IMR-90 (cell line): ENCODE measurements around the gene WASL. TPM values are rescaled to one million over a fixed set of nuclear protein-coding genes. Genes with fewer than 3 reads are reported as not detected.

ENCODE experiments used
- ATAC-seq: fragments of 200-7000 bp; cut with Tn5 transposase; 2 replicates; pipeline ENCODE4 v1.9.1; 2020; ENCODE audit warnings: low read depth, mild to moderate bottlenecking, moderate library complexity
- BruUV-seq: library from RNA; stranded (reverse); fragments of 400-500 nt; replicated peaks from 2 replicates; lab custom pipeline; 2021; lab: Mats Ljungman, UMichigan
- CTCF ChIA-PET: fragments of 300-600 bp; formaldehyde crosslinking; extraction: SDS; loops from one replicate; lab custom pipeline; 2021; ENCODE audit warnings: antibody characterized with exemption; lab: Yijun Ruan, JAX
- POLR2A ChIA-PET: fragments of 300-600 bp; sonication (Branson Sonifier 250); formaldehyde crosslinking; loops from one replicate; lab custom pipeline; 2022; ENCODE audit warnings: antibody characterized with exemption; ENCODE audit not compliant: unreplicated experiment; lab: Charles Lee
- DNase-seq: peaks from one replicate; pipeline ENCODE4 v3.0.0; 2013
- H2AFZ ChIP-seq: replicated peaks from 2 replicates; pipeline ENCODE3; 2013; ENCODE audit warnings: low read length, mild to moderate bottlenecking; ENCODE audit not compliant: poor library complexity
- H2AK5ac ChIP-seq: 2 replicates; pipeline ENCODE4 v1.6.1; 2013; ENCODE audit warnings: low read depth, low read length, inconsistent platforms
- H2AK9ac ChIP-seq: replicated peaks from 2 replicates; pipeline ENCODE3; 2013; ENCODE audit warnings: mild to moderate bottlenecking, low read depth, low read length, moderate library complexity; ENCODE audit not compliant: poor library complexity
- H2BK120ac ChIP-seq: 2 replicates; pipeline ENCODE4 v1.6.1; 2013; ENCODE audit warnings: low read depth, low read length, inconsistent platforms
- H2BK15ac ChIP-seq: 3 replicates; pipeline ENCODE4 v1.6.1; 2013; ENCODE audit warnings: low read depth, low read length, inconsistent platforms
- H2BK20ac ChIP-seq: 2 replicates; pipeline ENCODE4 v1.6.1; 2013; ENCODE audit warnings: low read depth, mild to moderate bottlenecking, inconsistent platforms, low read length, moderate library complexity
- H2BK5ac ChIP-seq: 2 replicates; pipeline ENCODE4 v1.6.1; 2013; ENCODE audit warnings: mild to moderate bottlenecking, low read depth, low read length, inconsistent platforms; ENCODE audit not compliant: poor library complexity, severe bottlenecking
- H3K14ac ChIP-seq: replicated peaks from 2 replicates; pipeline ENCODE4 v1.6.1; 2013; ENCODE audit warnings: low read depth, low read length, inconsistent platforms
- H3K18ac ChIP-seq: 2 replicates; pipeline ENCODE4 v1.6.1; 2013; ENCODE audit warnings: low read depth, low read length, control low read depth
- H3K23ac ChIP-seq: 2 replicates; pipeline ENCODE4 v1.6.1; 2013; ENCODE audit warnings: low read depth, low read length, inconsistent platforms
- H3K27ac ChIP-seq: 2 replicates; pipeline ENCODE4 v1.5.1; 2013; ENCODE audit warnings: mild to moderate bottlenecking, control low read depth, low read length; ENCODE audit not compliant: insufficient read depth
- H3K27me3 ChIP-seq: 2 replicates; pipeline ENCODE4 v1.6.1; 2013; ENCODE audit warnings: low read length; ENCODE audit not compliant: control insufficient read depth, insufficient read depth
- H3K36me3 ChIP-seq: 2 replicates; pipeline ENCODE4 v1.6.1; 2013; ENCODE audit warnings: low read length, mixed read lengths; ENCODE audit not compliant: control insufficient read depth, insufficient read depth
- H3K4ac ChIP-seq: 2 replicates; pipeline ENCODE4 v1.6.1; 2013; ENCODE audit warnings: low read depth, low read length, inconsistent platforms
- H3K4me1 ChIP-seq: 2 replicates; pipeline ENCODE4 v1.6.1; 2013; ENCODE audit warnings: low read length, mixed read lengths; ENCODE audit not compliant: control insufficient read depth, insufficient read depth
- H3K4me2 ChIP-seq: 2 replicates; pipeline ENCODE4 v1.6.1; 2013; ENCODE audit warnings: low read depth, mild to moderate bottlenecking, control low read depth, low read length, moderate library complexity
- H3K4me3 ChIP-seq: 2 replicates; pipeline ENCODE4 v1.5.1; 2013; ENCODE audit warnings: low read depth, mild to moderate bottlenecking, control low read depth, low read length, moderate library complexity; ENCODE audit not compliant: insufficient read depth
- H3K56ac ChIP-seq: 2 replicates; pipeline ENCODE4 v1.6.1; 2013; ENCODE audit warnings: low read length, inconsistent platforms; ENCODE audit not compliant: insufficient read depth; ENCODE audit errors: extremely low read depth
- H3K79me1 ChIP-seq, 2 experiments: 2 replicates each; pipeline ENCODE4 v1.6.1; 2013; ENCODE audit warnings: low read length in 2 of 2, inconsistent platforms in 1 of 2, low read depth in 1 of 2
- H3K9ac ChIP-seq: 2 replicates; pipeline ENCODE4 v1.6.1; 2013; ENCODE audit warnings: low read depth, low read length, control low read depth
- H3K9me1 ChIP-seq: 2 replicates; pipeline ENCODE4 v1.6.1; 2013; ENCODE audit warnings: low read length, inconsistent platforms; ENCODE audit not compliant: insufficient read depth
- H3K9me3 ChIP-seq: 2 replicates; pipeline ENCODE4 v1.6.1; 2013; ENCODE audit warnings: low read length; ENCODE audit not compliant: control insufficient read depth, insufficient read depth
- H4K20me1 ChIP-seq: 2 replicates; pipeline ENCODE4 v1.6.1; 2013; ENCODE audit warnings: low read length, inconsistent platforms; ENCODE audit not compliant: insufficient read depth
- H4K5ac ChIP-seq: 2 replicates; pipeline ENCODE4 v1.6.1; 2013; ENCODE audit warnings: mild to moderate bottlenecking, low read depth, low read length, control low read depth
- H4K8ac ChIP-seq, 2 experiments: 2 replicates each; pipeline ENCODE4 v1.6.1; 2013; ENCODE audit warnings: low read depth in 2 of 2, low read length in 2 of 2, control low read depth in 1 of 2, inconsistent platforms in 1 of 2
- H4K91ac ChIP-seq: 2 replicates; pipeline ENCODE4 v1.6.1; 2013; ENCODE audit warnings: low read depth, low read length, inconsistent platforms; ENCODE audit not compliant: insufficient read depth
- CHD1 ChIP-seq: IDR thresholded peaks from 2 replicates; pipeline ENCODE4 v1.6.1; 2012; ENCODE audit warnings: low read depth, low read length, improper control_type of control experiment
- CTCF ChIP-seq: conservative IDR thresholded peaks from 2 replicates; pipeline ENCODE4 v1.5.1; 2012; ENCODE audit warnings: mild to moderate bottlenecking, low read depth, low read length, improper control_type of control experiment
- FOS ChIP-seq: fragments of 150-350 bp; IDR thresholded peaks from 2 replicates; pipeline ENCODE4 v1.6.1; 2016; ENCODE audit warnings: low read depth, low read length
- NFE2L2 ChIP-seq: fragments of 150-350 bp; IDR thresholded peaks from 2 replicates; pipeline ENCODE4 v1.6.1; 2016; ENCODE audit warnings: low read depth, mild to moderate bottlenecking, low read length
- RAD21 ChIP-seq: IDR thresholded peaks from 2 replicates; pipeline ENCODE4 v1.6.1; 2012; ENCODE audit warnings: low read length, improper control_type of control experiment
- WGBS, 2 experiments: methylation state at CpG; one replicate each; pipeline versions ENCODE4 v1.1.5 to v1.1.7; 2013; ENCODE audit warnings: missing lambda C conversion rate in 2 of 2; ENCODE audit not compliant: insufficient read length in 1 of 2; ENCODE audit errors: extremely low coverage in 2 of 2; 5-methylcytosine and 5-hydroxymethylcytosine counted together
- dilution Hi-C: fragments of 300-500 bp; cut with HindIII; formaldehyde crosslinking; loops from one replicate; pipeline ENCODE4 v1.14.3; 2018; ENCODE audit warnings: low sequenced_read_pairs; ENCODE audit not compliant: unreplicated experiment
- in situ Hi-C: fragments of 300-500 bp; cut with MboI; formaldehyde crosslinking; loops from 3 replicates; pipeline ENCODE4 v1.14.3; 2019; ENCODE audit warnings: low sequenced_read_pairs, inconsistent platforms, mixed read lengths
- intact Hi-C: fragments of 100-400 bp; cut with micrococcal nuclease; formaldehyde crosslinking; loops from 2 replicates; pipeline ENCODE4 v1.10.0; 2022
- polyA plus RNA-seq, 3 experiments: library from polyadenylated mRNA; depleted of rRNA; stranded (reverse); fragments of >200 nt; gene quantifications; 2 replicates each; pipeline ENCODE4 v1.2.3, GENCODE V29; 2012; ENCODE audit warnings: low replicate concordance in 1 of 3
- total RNA-seq: library from RNA; depleted of rRNA; stranded (reverse); fragments of >200 nt; gene quantifications from 2 replicates; pipeline ENCODE4 v1.2.3, GENCODE V29; 2012
- TF ChIP-seq, protein P1 (sequence below): fragments of 150-350 bp; IDR thresholded peaks from 2 replicates; pipeline ENCODE4 v1.6.1; 2017; ENCODE audit warnings: mild to moderate bottlenecking, antibody characterized with exemption, low read length, low read depth

The WASL gene
- total and polyA plus RNA-seq, 2 of the 4 experiments (the other 2 are of a cell fraction), result 2.3 to 7.9 TPM

GRCh38 chr7:123637203-123637602 is 111.6 kb downstream of the WASL start:
- no peak overlapping the region for H2BK20ac ChIP-seq
- intact Hi-C loops, result loop anchor here (5.0 to 10.0 kb wide), 5 partner anchors 45 to 1220 kb away; no protein-coding TSS in a partner anchor
- TF ChIP-seq NFE2L2 (no peak), FOS (no peak), CTCF (no peak), RAD21 (no peak), CHD1 (no peak)
- TF ChIP-seq, protein P1, sequence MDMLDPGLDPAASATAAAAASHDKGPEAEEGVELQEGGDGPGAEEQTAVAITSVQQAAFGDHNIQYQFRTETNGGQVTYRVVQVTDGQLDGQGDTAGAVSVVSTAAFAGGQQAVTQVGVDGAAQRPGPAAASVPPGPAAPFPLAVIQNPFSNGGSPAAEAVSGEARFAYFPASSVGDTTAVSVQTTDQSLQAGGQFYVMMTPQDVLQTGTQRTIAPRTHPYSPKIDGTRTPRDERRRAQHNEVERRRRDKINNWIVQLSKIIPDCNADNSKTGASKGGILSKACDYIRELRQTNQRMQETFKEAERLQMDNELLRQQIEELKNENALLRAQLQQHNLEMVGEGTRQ, result no peak
- H3K79me1 ChIP-seq, result no peaks in the 10 kb centered on the region
- POLR2A ChIA-PET, result interaction anchor here (0.5 kb wide), 1 partner anchor 183 kb away, joined by 9 read pairs; no protein-coding TSS in a partner anchor
- no peak overlapping the region for H3K4me2 ChIP-seq
- H4K5ac ChIP-seq, result no peak overlapping the region
- no peak overlapping the region for H3K14ac ChIP-seq
- H2BK120ac ChIP-seq, result no peak overlapping the region
- no TSS peak for BruUV-seq
- H2AK5ac ChIP-seq, result no peak overlapping the region
- no peak overlapping the region for H2BK15ac ChIP-seq
- no peak overlapping the region for H3K27ac ChIP-seq
- no peaks in the 10 kb centered on the region for H3K27me3 ChIP-seq
- peaks cover 3% of the 10 kb centered on the region; the same call in 1 of the 2 replicates for H3K9me1 ChIP-seq
- H2AFZ ChIP-seq, result no peak overlapping the region
- H3K18ac ChIP-seq, result no peak overlapping the region
- no peaks in the 10 kb centered on the region for H3K4me1 ChIP-seq
- CTCF ChIA-PET, result interaction anchor here (0.9 to 2.6 kb wide), 5 partner anchors 15 to 238 kb away, joined by 3 to 17 read pairs (median 3); no protein-coding TSS in a partner anchor
- in situ Hi-C loops, result loop anchor here (25.0 kb wide), 1 partner anchor 225 kb away; no protein-coding TSS in a partner anchor
- H3K9ac ChIP-seq, result no peak overlapping the region
- ATAC-seq (no peak), DNase-seq (no peak)
- no peaks in the 10 kb centered on the region for H3K36me3 ChIP-seq
- no peaks in the 10 kb centered on the region for H4K20me1 ChIP-seq
- H2AK9ac ChIP-seq, result no peak overlapping the region
- no peaks in the 10 kb centered on the region for H3K9me3 ChIP-seq
- dilution Hi-C loops, result no loop called here
- H3K56ac ChIP-seq, result no peak overlapping the region
- H4K91ac ChIP-seq, result no peak overlapping the region
- no peak overlapping the region for H4K8ac ChIP-seq
- no peak overlapping the region for H3K4me3 ChIP-seq
- no peak overlapping the region for H2BK5ac ChIP-seq
- H3K4ac ChIP-seq, result no peak overlapping the region
- H3K23ac ChIP-seq, result no peak overlapping the region
- WGBS, 2 experiments, result 30% methylated on average over 2 of the region's 3 CpGs; no CpG with 5 or more reads in 1 of the 2 experiments
